HG03095 (cell line): ENCODE measurements around the gene CCNQ.
A peak's percentile ranks its signal among the peaks of the same experiment; 100 is the strongest.

ENCODE experiments used
- ATAC-seq: cut with Tn5 transposase; IDR thresholded peaks from one replicate; pipeline ENCODE4 v1.9.1; 2021; ENCODE audit warnings: moderate library complexity; ENCODE audit not compliant: unreplicated experiment

CCNQ gene

GRCh38 chrX:153598541-153599191 is at the start of gene CCNQ:
CCNQ (minus strand) TSS chrX:153599139; CDS start chrX:153599073, 66 bp downstream.
- ATAC-seq = peak; percentile 49

- no peak for ATAC-seq
These were observed 48.8 kb upstream of the CCNQ start for GRCh38 chrX:153647461-153648357.

DNA sequence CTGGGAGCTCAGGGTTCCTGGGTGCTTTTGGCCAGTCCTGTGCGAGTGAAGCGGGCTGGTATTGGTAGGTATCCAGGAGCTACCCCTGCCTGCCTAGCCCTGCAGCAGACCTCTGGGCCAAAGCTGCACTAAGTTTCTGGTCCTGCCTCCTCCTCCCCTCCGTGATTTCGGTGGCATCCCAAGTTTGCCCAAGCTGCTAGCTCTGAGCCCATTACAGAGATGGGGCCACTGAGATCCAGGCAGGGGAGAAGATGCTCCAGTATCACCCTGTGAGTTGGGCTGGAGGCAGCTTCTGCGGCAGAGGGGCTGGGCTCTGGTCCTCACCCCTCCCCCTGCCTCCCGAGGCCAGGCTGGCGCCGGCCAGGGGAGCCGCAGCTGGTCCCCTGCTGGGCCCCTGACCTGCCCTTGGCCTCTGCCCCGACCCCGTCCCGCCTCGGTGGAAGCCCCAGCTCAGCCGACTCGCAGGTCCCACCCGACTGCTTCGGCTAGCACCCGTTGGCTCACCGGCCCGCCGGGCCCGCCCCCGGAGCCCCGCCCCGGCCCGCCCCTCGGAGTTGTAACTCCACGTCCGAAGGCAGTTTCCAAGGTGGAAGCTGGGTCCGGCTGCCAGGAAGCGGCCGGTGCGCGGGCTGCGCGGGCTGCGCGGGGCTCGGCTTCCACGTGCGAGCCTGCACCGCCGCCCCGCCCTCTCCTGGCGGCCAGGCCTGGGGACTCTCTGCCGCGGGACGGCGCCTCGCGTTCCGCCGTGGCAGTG is 47.9 kb upstream of the CCNQ start, which contains the start of gene DUSP9:
DUSP9 (plus strand) TSS at position 584 of the 754 bp plus-strand sequence. CDS start 751 bp downstream, outside the sequence.
- ATAC-seq = no peak

DNA sequence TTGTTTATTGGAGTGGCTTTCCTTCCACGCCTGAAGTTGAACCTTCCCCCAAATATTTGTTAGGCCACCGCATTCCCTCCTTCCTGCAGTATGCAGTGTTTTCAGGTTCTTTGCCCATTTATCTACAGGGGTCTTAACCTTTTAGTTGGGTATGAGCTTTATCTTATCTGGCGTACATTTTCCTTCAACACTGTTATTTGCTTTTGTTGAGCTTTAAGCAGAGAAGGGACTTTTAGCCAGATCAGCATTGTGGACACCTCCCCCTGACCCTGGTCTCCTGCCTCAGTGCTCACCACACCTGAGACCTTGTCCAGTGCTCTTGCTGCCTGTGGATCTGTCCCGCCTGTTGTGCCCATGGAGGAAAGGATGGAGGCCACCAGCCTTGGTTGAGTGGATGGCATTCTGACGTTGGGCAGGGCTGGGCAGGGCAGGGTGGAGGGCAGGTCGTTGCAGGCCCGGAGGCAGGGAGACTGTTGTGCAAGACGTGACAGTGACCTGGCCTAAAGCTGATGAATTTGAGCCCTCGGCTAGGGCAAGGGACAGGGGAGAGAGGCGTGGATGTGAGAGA is 47.1 kb upstream of the CCNQ start:
- ATAC-seq = no peak

GRCh38 chrX:153645151-153645550 is 46.2 kb upstream of the CCNQ start:
- no peak for ATAC-seq

GRCh38 chrX:153644356-153645125 is 45.6 kb upstream of the CCNQ start:
- ATAC-seq = no peak

- ATAC-seq = no peak
These were observed 44.8 kb upstream of the CCNQ start for GRCh38 chrX:153643431-153644351.

GRCh38 chrX:153642655-153643430 is 43.9 kb upstream of the CCNQ start:
- ATAC-seq = no peak

DNA sequence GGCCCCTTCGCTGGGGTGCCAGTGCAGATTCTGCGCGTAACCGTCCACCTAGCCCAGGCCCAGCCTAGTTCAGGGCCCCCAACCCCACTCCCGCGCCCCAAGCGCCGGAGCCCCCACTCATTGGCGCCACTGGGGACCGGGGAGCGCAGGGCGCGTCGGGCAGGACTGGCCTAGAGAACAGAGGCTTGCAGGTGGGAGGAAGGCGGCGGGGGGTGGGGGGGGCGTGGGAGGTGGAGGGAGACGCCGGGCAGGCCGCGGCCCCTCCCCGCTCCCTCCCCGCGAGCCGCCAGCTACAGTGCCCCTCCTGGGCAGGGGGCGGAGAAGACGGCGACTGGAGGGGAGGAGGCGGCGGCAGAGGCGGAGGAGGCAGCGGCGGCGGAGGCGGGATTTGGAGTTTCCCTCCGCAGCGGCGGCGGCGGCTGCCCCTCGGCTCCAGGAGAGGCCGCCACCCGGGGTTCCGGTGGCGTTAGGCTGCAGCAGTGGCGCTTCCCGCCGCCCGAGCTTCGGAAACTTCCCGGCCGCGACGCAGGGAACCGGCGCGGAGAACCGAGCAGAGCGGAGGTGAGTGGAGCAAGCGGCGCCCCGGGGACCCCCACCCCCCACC is 43.2 kb upstream of the CCNQ start:
- ATAC-seq = no peak

- ATAC-seq = no peak
These were observed 42.7 kb upstream of the CCNQ start for GRCh38 chrX:153641627-153642026.

- no peak for ATAC-seq
These were observed 42.0 kb upstream of the CCNQ start for GRCh38 chrX:153640736-153641575.

- ATAC-seq = no peak
These were observed 41.2 kb upstream of the CCNQ start for GRCh38 chrX:153640045-153640686.

DNA sequence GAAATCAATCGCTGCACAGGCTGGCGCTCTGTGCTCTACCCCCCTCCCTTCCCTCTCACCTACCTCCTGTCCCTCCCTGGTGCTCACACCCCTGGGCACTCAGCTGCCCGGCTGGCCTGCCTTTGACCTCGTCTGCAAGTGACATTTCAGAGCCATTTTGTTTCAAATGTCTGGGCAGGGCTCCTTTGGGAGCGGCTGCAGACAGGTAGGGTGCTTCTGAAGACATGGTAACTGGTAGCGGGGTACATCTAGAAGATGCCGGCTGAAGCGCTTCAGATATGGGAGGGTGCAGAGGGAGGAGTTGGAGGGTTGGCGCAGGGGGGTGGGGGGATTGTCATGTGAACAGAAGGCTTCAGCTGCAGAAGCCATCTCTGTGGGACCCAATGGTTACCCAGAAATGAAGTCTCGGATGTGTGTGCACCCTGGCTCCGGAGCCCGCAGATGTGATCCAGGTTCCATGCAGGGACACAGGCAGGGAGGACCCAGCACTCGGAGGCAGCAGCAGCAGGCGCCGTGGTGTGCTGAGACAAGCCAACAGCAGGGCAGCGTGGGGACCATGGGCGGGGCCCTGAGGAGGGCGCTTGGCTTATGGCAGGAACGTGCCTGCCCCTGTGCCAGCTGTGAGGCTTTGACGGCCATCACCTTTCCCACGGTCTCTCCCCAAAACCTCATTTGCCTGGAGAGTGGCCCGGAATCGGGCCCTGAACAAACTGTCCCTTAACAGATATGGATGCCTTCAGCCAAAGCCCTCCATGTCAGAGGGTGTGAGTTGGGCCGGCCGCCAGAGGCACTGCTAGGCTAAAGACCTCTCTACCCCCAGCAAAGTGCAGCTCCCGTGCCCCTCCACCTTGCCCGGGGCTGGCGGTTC is 40.5 kb upstream of the CCNQ start:
- no peak for ATAC-seq

DNA sequence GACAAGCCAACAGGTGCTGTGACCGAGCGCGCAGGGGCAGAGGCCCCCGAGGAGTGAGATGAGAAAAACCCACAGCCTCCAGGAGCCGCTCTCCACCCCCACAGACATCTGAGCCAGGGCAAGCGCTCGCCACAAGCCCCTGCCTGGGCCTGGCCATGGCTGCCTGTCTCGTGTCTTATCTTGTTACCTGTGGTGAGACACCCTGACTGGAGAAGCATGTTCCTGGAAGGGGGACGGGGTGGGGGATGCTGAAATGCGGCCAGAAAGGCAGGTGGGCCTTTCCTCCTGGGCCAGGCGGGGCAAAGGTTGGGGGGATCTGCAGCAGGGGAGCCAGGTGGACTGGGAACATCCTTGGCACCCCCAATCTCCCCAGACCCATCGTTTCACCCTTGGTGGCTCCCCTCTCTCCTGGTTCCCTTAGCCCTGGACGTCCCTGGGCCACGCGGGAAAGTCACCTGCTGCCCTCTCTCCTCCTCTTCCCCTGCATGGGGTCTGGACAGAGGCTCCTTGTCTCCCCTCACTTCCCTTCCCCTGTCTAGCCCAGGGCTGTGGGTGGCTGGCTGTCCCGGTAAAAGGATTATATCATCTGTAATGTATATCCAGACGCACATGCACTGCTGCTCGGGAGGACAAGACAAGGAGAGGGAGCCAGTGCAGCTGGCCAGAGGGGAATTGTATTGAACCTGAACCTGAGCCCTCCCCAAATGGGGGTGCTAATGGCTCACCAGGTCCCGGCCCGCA is 39.7 kb upstream of the CCNQ start:
- ATAC-seq = no peak

DNA sequence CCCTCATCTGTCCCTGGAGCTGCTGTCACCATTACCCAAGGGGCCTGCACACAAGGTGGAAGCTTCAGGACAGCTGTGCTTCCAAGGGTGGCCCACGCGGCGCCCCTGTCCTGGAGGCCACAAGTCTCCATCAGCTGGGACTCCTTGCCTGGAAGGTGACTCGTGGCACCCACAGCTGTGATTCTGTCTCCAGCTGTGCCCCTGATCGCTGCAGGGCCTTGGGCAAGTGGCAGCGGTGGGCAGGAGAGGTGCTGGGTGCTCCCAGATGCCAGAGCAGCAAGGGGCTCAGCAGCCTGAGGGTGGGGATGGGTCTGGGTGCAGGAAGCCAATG is 39.1 kb upstream of the CCNQ start:
- ATAC-seq = no peak
